GM19467 (cell line): Measurements from ENCODE around the gene PRSS23.
"Not testable (repeated sequence)": the region's sequence is repeated elsewhere in the genome, so short reads cannot be mapped to it uniquely, and the experiment has no call there.

ENCODE experiments used
- ATAC-seq: cut with Tn5 transposase; IDR thresholded peaks from one replicate; pipeline ENCODE4 v1.9.1; 2021; ENCODE audit warnings: mild to moderate bottlenecking, moderate library complexity; ENCODE audit not compliant: unreplicated experiment

The PRSS23 gene

GRCh38 chr11:86812322-86812670 lies 12.0 kb downstream of the PRSS23 start:
- ATAC-seq: no peak

GRCh38 chr11:86812981-86813380 lies 12.6 kb downstream of the PRSS23 start:
- ATAC-seq: no peak

- no peak for ATAC-seq
These were observed 14.4 kb downstream of the PRSS23 start for GRCh38 chr11:86814775-86815174.

- no peak for ATAC-seq
These were observed 15.4 kb downstream of the PRSS23 start for GRCh38 chr11:86815726-86816125.

GRCh38 chr11:86816251-86816726 lies 15.9 kb downstream of the PRSS23 start:
- no peak for ATAC-seq

- no peak for ATAC-seq
These were observed 18.3 kb downstream of the PRSS23 start for GRCh38 chr11:86818462-86819192.

GRCh38 chr11:86824139-86824538 lies 23.8 kb downstream of the PRSS23 start:
- not testable (repeated sequence) for ATAC-seq

- not testable (repeated sequence) for ATAC-seq
These were observed 34.0 kb downstream of the PRSS23 start for GRCh38 chr11:86834376-86834775.

- ATAC-seq: not testable (repeated sequence)
These were observed 44.6 kb downstream of the PRSS23 start for GRCh38 chr11:86844762-86845508.

- no peak for ATAC-seq
These were observed 47.8 kb downstream of the PRSS23 start for GRCh38 chr11:86848132-86848531.

GRCh38 chr11:86849679-86850078 lies 49.3 kb downstream of the PRSS23 start:
- no peak for ATAC-seq
